Measurements from ENCODE around the gene NIT1. TPM values are rescaled to one million over a fixed set of nuclear protein-coding genes. Genes with fewer than 3 reads are reported as not detected.

Gene NIT1
- total RNA-seq, 1 experiment from 2014 or later, result 65.9 TPM

GRCh38 chr1:161166669-161167548 lies 49.0 kb downstream of the NIT1 start (continued):
- no peak for TF ChIP-seq YY1 (IDR thresholded peaks at IDR 0.05; ENCODE audit: extremely low read depth, insufficient replicate concordance, low read depth, low read length)

DNA sequence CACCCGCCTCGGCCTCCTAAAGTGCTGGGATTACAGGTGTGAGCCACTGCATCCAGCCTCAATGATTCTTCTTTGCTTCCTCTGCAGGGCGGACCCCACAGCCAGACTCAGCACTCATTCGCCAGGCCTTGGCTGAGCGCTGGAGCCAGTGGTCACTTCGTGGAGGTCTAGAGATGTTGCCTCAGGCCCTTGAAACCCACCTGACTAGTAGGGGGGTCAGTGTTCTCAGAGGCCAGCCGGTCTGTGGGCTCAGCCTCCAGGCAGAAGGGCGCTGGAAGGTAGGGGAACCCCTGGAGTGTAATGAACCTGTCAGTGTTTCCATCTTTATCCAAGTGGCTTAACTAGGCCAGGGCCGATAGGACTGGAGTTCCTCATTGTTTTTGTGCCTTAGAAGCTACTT lies 51.0 kb downstream of the NIT1 start:
- CTCF ChIA-PET, result no interaction called here
- Histone ChIP-seq H3K79me2 (ENCODE audit: insufficient read depth, low read length) (no peaks in the 10 kb centered on the region), H3K4me1 (ENCODE audit: control insufficient read depth in 1 of 2, insufficient read depth in 2 of 2, low read length in 2 of 2) (peaks cover 3 to 31% of the 10 kb centered on the region in 2 experiments; a peak in 3 of 4 replicates), H3K4me2 (ENCODE audit: low read length) (no peak overlapping the region), H3K27ac (ENCODE audit: low read depth, low read length) (no peak overlapping the region), H3K9me3 (ENCODE audit: control insufficient read depth in 1 of 2, insufficient read depth in 1 of 2, low read depth in 1 of 2, low read length in 2 of 2) (no peaks in the 10 kb centered on the region), H2AFZ (ENCODE audit: low read depth, low read length, poor library complexity, severe bottlenecking) (no peak overlapping the region), H4K20me1 (ENCODE audit: insufficient read depth) (no peaks in the 10 kb centered on the region), H3K4me3 (replicated peaks in 1 of 2; ENCODE audit: low read depth in 1 of 2, low read length in 2 of 2) (no peak overlapping the region), H3K36me3 (ENCODE audit: control insufficient read depth in 1 of 2, insufficient read depth in 2 of 2, low read length in 2 of 2) (peaks cover 21 to 38% of the 10 kb centered on the region in 2 experiments; a peak in 3 of 4 replicates), H3K9me2 (ENCODE audit: insufficient read depth) (no peaks in the 10 kb centered on the region), H3K9ac (ENCODE audit: low read length) (no peak overlapping the region), H3K27me3 (ENCODE audit: insufficient read depth, low read length) (no peaks in the 10 kb centered on the region)
- intact Hi-C loops (cut with micrococcal nuclease), result no loop called here
- POLR2A ChIA-PET, result no interaction called here
- TF ChIP-seq EZH2 (IDR thresholded peaks at IDR 0.05) (no peak), CBX3 (IDR thresholded peaks at IDR 0.05; ENCODE audit: low read depth) (no peak), ZNF274 (IDR thresholded peaks at IDR 0.05; ENCODE audit: low read depth, low read length) (no peak), POLR2AphosphoS5 (IDR thresholded peaks at IDR 0.05; ENCODE audit: low read depth, low read length) (no peak), TCF7L2 (IDR thresholded peaks at IDR 0.05; ENCODE audit: borderline replicate concordance, extremely low read depth, insufficient read depth, insufficient read length) (no peak), ZFX (IDR thresholded peaks at IDR 0.05) (no peak)
- ATAC-seq (no peak), DNase-seq (ENCODE audit: low read depth, low spot score) (no peak)
- RAD21 ChIA-PET (ENCODE audit: low non-redundant PET in 1 of 2, low total read pairs in 2 of 2, uncharacterized antibody in 2 of 2, unreplicated experiment in 2 of 2), result no interaction called here
- BruUV-seq (replicated peaks), result no TSS peak

Other genes starting within 250 kb of the NIT1 start
- not detected for gene ITLN1, start 232.9 kb upstream of the NIT1 start, total RNA-seq (2021; ENCODE audit: unreplicated experiment)
- 0.20 TPM for gene ITLN2, start 163.3 kb upstream of the NIT1 start, total RNA-seq (2021; ENCODE audit: unreplicated experiment)
- gene F11R, start 97.0 kb upstream of the NIT1 start, total RNA-seq (2021; ENCODE audit: unreplicated experiment), result 86.7 TPM
- 116 TPM for gene TSTD1, start 79.1 kb upstream of the NIT1 start, total RNA-seq (2021; ENCODE audit: unreplicated experiment)
- gene USF1, start 72.1 kb upstream of the NIT1 start, total RNA-seq (2021; ENCODE audit: unreplicated experiment), result 48.0 TPM
- gene ARHGAP30, start 48.2 kb upstream of the NIT1 start, total RNA-seq (2021; ENCODE audit: unreplicated experiment), result 0.39 TPM
- gene NECTIN4, start 28.5 kb upstream of the NIT1 start, total RNA-seq (2021; ENCODE audit: unreplicated experiment), result 3.3 TPM
- gene KLHDC9, start 19.7 kb upstream of the NIT1 start, total RNA-seq (2021; ENCODE audit: unreplicated experiment), result 1.4 TPM
- gene PFDN2, start 68 bp upstream of the NIT1 start, total RNA-seq (2021; ENCODE audit: unreplicated experiment), result 179 TPM
- 32.8 TPM for gene DEDD, start 14.6 kb downstream of the NIT1 start, total RNA-seq (2021; ENCODE audit: unreplicated experiment)
- 63.7 TPM for gene UFC1, start 35.9 kb downstream of the NIT1 start, total RNA-seq (2021; ENCODE audit: unreplicated experiment)
- 22.1 TPM for gene USP21, start 41.4 kb downstream of the NIT1 start, total RNA-seq (2021; ENCODE audit: unreplicated experiment)
- 24.2 TPM for gene PPOX, start 48.3 kb downstream of the NIT1 start, total RNA-seq (2021; ENCODE audit: unreplicated experiment)
- gene B4GALT3, start 59.4 kb downstream of the NIT1 start, total RNA-seq (2021; ENCODE audit: unreplicated experiment), result 53.7 TPM
- gene ADAMTS4, start 80.9 kb downstream of the NIT1 start, total RNA-seq (2021; ENCODE audit: unreplicated experiment), result not detected
- gene NDUFS2, start 84.3 kb downstream of the NIT1 start, total RNA-seq (2021; ENCODE audit: unreplicated experiment), result 82.7 TPM
- gene FCER1G, start 97.2 kb downstream of the NIT1 start, total RNA-seq (2021; ENCODE audit: unreplicated experiment), result 0.86 TPM
- not detected for gene APOA2, start 105.5 kb downstream of the NIT1 start, total RNA-seq (2021; ENCODE audit: unreplicated experiment)
- gene TOMM40L, start 108.0 kb downstream of the NIT1 start, total RNA-seq (2021; ENCODE audit: unreplicated experiment), result 9.8 TPM
- gene NR1I3, start 120.1 kb downstream of the NIT1 start, total RNA-seq (2021; ENCODE audit: unreplicated experiment), result not detected
- gene PCP4L1, start 140.6 kb downstream of the NIT1 start, total RNA-seq (2021; ENCODE audit: unreplicated experiment), result not detected
- 3.6 TPM for gene MPZ, start 191.9 kb downstream of the NIT1 start, total RNA-seq (2021; ENCODE audit: unreplicated experiment)
- gene SDHC, start 196.3 kb downstream of the NIT1 start, total RNA-seq (2021; ENCODE audit: unreplicated experiment), result 192 TPM
- not detected for gene CFAP126, start 249.8 kb downstream of the NIT1 start, total RNA-seq (2021; ENCODE audit: unreplicated experiment)

Data from HCT116 (cell line).